Panc1 (cell line): ENCODE measurements around the gene NFX1. TPM values are rescaled to one million over a fixed set of nuclear protein-coding genes. Genes with fewer than 3 reads are reported as not detected.

Source experiments
- ATAC-seq: fragments of 200-7000 bp; cut with Tn5 transposase; 2 replicates; pipeline ENCODE4 v1.9.1; 2020; ENCODE audit warnings: mild to moderate bottlenecking, moderate library complexity
- Bru-seq: library from RNA; stranded (reverse); fragments of 400-500 nt; gene quantifications from one replicate; lab custom pipeline; 2021; lab: Mats Ljungman, UMichigan
- BruChase-seq, 2 experiments: library from RNA; stranded (reverse); fragments of 400-500 nt; gene quantifications; one replicate each; lab custom pipeline; 2021; lab: Mats Ljungman, UMichigan
- BruUV-seq: library from RNA; stranded (reverse); fragments of 400-500 nt; replicated peaks from 2 replicates; lab custom pipeline; 2021; lab: Mats Ljungman, UMichigan
- CTCF ChIA-PET: fragments of 300-600 bp; sonication (Branson Sonifier 250); formaldehyde crosslinking; loops from one replicate; lab custom pipeline; 2022; ENCODE audit warnings: antibody characterized with exemption; lab: Charles Lee
- POLR2A ChIA-PET: fragments of 300-600 bp; sonication (Branson Sonifier 250); formaldehyde crosslinking; loops from one replicate; lab custom pipeline; 2022; ENCODE audit warnings: antibody characterized with exemption; lab: Charles Lee
- DNase-seq: peaks from one replicate; pipeline ENCODE4 v3.0.0-alpha.2; 2010; ENCODE audit warnings: low read depth, low spot score
- H3K27ac ChIP-seq: 2 replicates; pipeline ENCODE4 v1.5.1; 2011; ENCODE audit warnings: mild to moderate bottlenecking, low read length, inconsistent platforms
- H3K27me3 ChIP-seq: fragments of 200-500 bp; sonication (Bioruptor generic); 2 replicates; pipeline ENCODE4 v1.6.0; 2014; ENCODE audit warnings: low read length, inconsistent platforms; ENCODE audit not compliant: control insufficient read depth, insufficient read depth
- H3K36me3 ChIP-seq: fragments of 200-500 bp; sonication (Bioruptor generic); 2 replicates; pipeline ENCODE4 v1.5.1; 2014; ENCODE audit warnings: inconsistent platforms, mild to moderate bottlenecking, low read length, moderate library complexity; ENCODE audit not compliant: control insufficient read depth, insufficient read depth
- H3K4me1 ChIP-seq: 2 replicates; pipeline ENCODE4 v1.5.1; 2011; ENCODE audit warnings: inconsistent platforms, mild to moderate bottlenecking, low read length, moderate library complexity; ENCODE audit not compliant: control insufficient read depth, insufficient read depth
- H3K4me3 ChIP-seq, 2 experiments: 2 replicates each; pipeline ENCODE4 v1.5.1; 2011 to 2012; ENCODE audit warnings: low read depth in 2 of 2, low read length in 2 of 2, mild to moderate bottlenecking in 2 of 2, inconsistent platforms in 1 of 2, moderate library complexity in 1 of 2
- H3K9me3 ChIP-seq: fragments of 200-500 bp; sonication (Bioruptor generic); 2 replicates; pipeline ENCODE4 v1.5.1; 2014; ENCODE audit warnings: low read depth, mild to moderate bottlenecking, inconsistent platforms, low read length, moderate library complexity; ENCODE audit not compliant: control insufficient read depth, insufficient read depth
- POLR2AphosphoS5 ChIP-seq: IDR thresholded peaks from 2 replicates; pipeline ENCODE4 v1.6.1; 2012; ENCODE audit warnings: mild to moderate bottlenecking, low read depth, low read length, moderate library complexity
- SIN3A ChIP-seq: IDR thresholded peaks from 2 replicates; pipeline ENCODE4 v1.6.1; 2012; ENCODE audit warnings: low read depth, mild to moderate bottlenecking, low read length, moderate library complexity, borderline replicate concordance; ENCODE audit not compliant: insufficient read depth
- TCF7L2 ChIP-seq: IDR thresholded peaks from 2 replicates; pipeline ENCODE4 v1.6.1; 2011; ENCODE audit warnings: mild to moderate bottlenecking, low read depth, low read length, inconsistent platforms
- in situ Hi-C: cut with HindIII; loops from 2 replicates; pipeline ENCODE4 v1.10.0; 2016; ENCODE audit warnings: low sequenced_read_pairs, low pct_unique_long_range_greater_than_20kb
- intact Hi-C: fragments of 100-400 bp; cut with micrococcal nuclease; formaldehyde crosslinking; loops from one replicate; pipeline ENCODE4 v1.10.0; 2022; ENCODE audit not compliant: unreplicated experiment
- long read RNA-seq: library from polyadenylated mRNA; unstranded; transcript quantifications from one replicate; pipeline ENCODE4 v2.0.0, GENCODE V29; 2021; ENCODE audit not compliant: unreplicated experiment
- polyA plus RNA-seq: library from polyadenylated mRNA; unstranded; fragments of >200 nt; gene quantifications from one replicate; pipeline ENCODE4 v1.2.1, GENCODE V29; 2012; ENCODE audit warnings: missing spikeins; ENCODE audit not compliant: insufficient read length
- total RNA-seq: library from RNA; stranded (reverse); gene quantifications from one replicate; pipeline ENCODE4 v1.2.1, GENCODE V29; 2021; ENCODE audit not compliant: unreplicated experiment
- TF ChIP-seq, protein P1 (sequence below), 2 experiments: IDR thresholded peaks; 2 replicates each; pipeline ENCODE4 v1.6.1; 2011 to 2012; ENCODE audit warnings: low read depth in 2 of 2, control low read depth in 1 of 2, low read length in 1 of 2, mild to moderate bottlenecking in 1 of 2, moderate library complexity in 1 of 2; ENCODE audit not compliant: insufficient read depth in 1 of 2
- TF ChIP-seq, protein P2 (sequence below): fragments of 450-650 bp; IDR thresholded peaks from 2 replicates; pipeline ENCODE4 v1.5.1; 2017; ENCODE audit warnings: mild to moderate bottlenecking

The NFX1 gene
- total RNA-seq (38.1 TPM), Bru-seq, nascent RNA (percentile 89 among the genes with signal in this experiment), BruChase-seq, experiment 1, labeled RNA remaining after a 2-hour chase (percentile 85 among the genes with signal in this experiment), BruChase-seq, experiment 2, labeled RNA remaining after a 6-hour chase (percentile 78 among the genes with signal in this experiment)
- 21.8 TPM for polyA plus RNA-seq
- long read RNA-seq, full-length matches to known transcripts: 38 of 88 reads
- long read RNA-seq, partial matches to known transcripts: 19 of 88 reads
- long read RNA-seq, other reads (novel, unspliced or antisense): 31 of 88 reads

DNA sequence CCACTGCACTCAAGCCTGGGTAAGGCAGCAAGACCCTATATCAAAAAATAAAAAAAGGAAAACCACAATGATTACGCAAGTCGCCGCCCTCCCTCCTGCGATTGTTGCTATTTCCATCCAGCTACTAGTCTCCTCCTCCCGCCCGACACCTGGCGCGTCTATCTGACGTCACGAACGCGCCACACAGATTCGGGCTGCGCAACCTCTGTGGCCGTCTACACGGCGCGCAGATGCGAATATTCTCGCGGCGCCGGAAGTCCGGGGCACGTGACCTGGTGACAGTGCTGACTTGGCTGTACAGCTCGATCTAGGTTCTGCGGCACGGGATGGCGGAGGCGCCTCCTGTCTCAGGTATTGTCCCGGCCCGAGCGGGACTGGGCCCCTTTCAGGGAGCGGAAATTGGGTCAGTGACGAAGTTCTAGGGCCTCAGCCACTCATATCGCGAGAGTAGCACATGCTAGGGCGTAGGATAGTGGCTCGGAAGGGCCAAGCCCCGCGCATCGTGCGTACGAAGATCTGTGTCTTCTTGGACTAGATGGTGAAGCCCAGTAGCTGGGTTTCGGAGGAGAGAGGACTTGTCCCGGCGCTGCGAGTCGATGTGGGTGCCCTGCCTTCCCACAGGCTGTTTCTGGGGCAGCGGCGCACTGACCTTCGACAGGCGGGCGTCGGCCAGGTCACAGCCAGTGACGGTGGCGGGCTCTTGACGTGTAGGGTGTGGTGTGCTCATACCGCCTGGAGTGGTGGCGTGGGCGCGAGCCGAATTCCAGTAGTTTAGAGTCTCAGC lies at the start of gene NFX1:
Gene NFX1, plus strand, starts transcription at position 270 of the 784 bp plus-strand sequence. Its CDS starts 57 bp downstream, at position 327.
- no peaks in the 10 kb centered on the region for H3K27me3 ChIP-seq
- ChIA-PET POLR2A (interaction anchor here (0.5 to 0.7 kb wide), 7 partner anchors 12 to 183 kb away, joined by 3 to 18 read pairs (median 5); partner anchors contain the start of gene NOL6), CTCF (interaction anchor here (0.6 to 0.7 kb wide), 3 partner anchors 157 to 183 kb away, joined by 5 to 20 read pairs (median 11); partner anchors contain the start of genes AQP3 and NOL6)
- H3K27ac ChIP-seq: peak within 1 kb of the TSS; percentile 99
- H3K4me1 ChIP-seq: peaks cover 30% of the 10 kb centered on the region
- no TSS peak for BruUV-seq
- no peaks in the 10 kb centered on the region for H3K9me3 ChIP-seq
- intact Hi-C loops: no loop called here
- peak; percentile 97 for ATAC-seq
- in situ Hi-C loops: no loop called here
- TF ChIP-seq SIN3A (peak; percentile 88), POLR2AphosphoS5 (peak; percentile 98), TCF7L2 (peak; percentile 31; the same call in 1 of the 2 replicates)
- TF ChIP-seq, protein P1, sequence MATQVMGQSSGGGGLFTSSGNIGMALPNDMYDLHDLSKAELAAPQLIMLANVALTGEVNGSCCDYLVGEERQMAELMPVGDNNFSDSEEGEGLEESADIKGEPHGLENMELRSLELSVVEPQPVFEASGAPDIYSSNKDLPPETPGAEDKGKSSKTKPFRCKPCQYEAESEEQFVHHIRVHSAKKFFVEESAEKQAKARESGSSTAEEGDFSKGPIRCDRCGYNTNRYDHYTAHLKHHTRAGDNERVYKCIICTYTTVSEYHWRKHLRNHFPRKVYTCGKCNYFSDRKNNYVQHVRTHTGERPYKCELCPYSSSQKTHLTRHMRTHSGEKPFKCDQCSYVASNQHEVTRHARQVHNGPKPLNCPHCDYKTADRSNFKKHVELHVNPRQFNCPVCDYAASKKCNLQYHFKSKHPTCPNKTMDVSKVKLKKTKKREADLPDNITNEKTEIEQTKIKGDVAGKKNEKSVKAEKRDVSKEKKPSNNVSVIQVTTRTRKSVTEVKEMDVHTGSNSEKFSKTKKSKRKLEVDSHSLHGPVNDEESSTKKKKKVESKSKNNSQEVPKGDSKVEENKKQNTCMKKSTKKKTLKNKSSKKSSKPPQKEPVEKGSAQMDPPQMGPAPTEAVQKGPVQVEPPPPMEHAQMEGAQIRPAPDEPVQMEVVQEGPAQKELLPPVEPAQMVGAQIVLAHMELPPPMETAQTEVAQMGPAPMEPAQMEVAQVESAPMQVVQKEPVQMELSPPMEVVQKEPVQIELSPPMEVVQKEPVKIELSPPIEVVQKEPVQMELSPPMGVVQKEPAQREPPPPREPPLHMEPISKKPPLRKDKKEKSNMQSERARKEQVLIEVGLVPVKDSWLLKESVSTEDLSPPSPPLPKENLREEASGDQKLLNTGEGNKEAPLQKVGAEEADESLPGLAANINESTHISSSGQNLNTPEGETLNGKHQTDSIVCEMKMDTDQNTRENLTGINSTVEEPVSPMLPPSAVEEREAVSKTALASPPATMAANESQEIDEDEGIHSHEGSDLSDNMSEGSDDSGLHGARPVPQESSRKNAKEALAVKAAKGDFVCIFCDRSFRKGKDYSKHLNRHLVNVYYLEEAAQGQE (IDR thresholded peaks at IDR 0.05; ENCODE audit: insufficient read depth in 1 of 2, low read depth in 2 of 2, low read length in 1 of 2): peak in 1 of 2 experiments; percentile 59; a peak in 1 of 4 replicates
- TF ChIP-seq, protein P2, sequence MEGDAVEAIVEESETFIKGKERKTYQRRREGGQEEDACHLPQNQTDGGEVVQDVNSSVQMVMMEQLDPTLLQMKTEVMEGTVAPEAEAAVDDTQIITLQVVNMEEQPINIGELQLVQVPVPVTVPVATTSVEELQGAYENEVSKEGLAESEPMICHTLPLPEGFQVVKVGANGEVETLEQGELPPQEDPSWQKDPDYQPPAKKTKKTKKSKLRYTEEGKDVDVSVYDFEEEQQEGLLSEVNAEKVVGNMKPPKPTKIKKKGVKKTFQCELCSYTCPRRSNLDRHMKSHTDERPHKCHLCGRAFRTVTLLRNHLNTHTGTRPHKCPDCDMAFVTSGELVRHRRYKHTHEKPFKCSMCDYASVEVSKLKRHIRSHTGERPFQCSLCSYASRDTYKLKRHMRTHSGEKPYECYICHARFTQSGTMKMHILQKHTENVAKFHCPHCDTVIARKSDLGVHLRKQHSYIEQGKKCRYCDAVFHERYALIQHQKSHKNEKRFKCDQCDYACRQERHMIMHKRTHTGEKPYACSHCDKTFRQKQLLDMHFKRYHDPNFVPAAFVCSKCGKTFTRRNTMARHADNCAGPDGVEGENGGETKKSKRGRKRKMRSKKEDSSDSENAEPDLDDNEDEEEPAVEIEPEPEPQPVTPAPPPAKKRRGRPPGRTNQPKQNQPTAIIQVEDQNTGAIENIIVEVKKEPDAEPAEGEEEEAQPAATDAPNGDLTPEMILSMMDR: no peak
- H3K36me3 ChIP-seq: peaks cover 18% of the 10 kb centered on the region; the same call in 1 of the 2 replicates
- peak; percentile 93 for DNase-seq
- H3K4me3 ChIP-seq: peak within 1 kb of the TSS; percentile 60 to 91

DNA sequence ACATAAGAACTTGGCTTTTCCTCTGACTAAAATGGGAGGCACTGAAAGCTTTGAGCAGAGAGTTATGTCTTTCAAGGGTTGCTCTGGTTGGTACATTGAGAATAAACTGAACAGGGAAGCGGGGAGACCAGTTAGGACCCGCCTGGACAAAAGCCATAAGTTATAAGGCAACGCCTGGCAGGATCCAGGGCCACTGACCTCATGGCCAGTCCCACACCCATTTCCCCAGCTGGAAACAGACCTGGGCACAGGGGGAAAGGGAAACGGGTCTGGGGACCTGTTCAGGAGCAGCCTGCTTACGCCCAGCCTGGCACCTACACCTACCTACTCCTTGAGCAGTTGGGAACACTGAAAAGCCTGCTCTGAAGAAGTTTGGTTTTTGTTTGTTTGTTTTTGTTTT lies 49.0 kb upstream of the NFX1 start:
- ATAC-seq: no peak
- in situ Hi-C loops: no loop called here
- intact Hi-C loops: no loop called here

More for the DNA sequence above, 49.0 kb upstream of the NFX1 start:
- Histone ChIP-seq H3K4me1 (no peaks in the 10 kb centered on the region), H3K27me3 (no peaks in the 10 kb centered on the region), H3K27ac (no peak overlapping the region), H3K4me3 (no peak overlapping the region), H3K36me3 (no peaks in the 10 kb centered on the region), H3K9me3 (no peaks in the 10 kb centered on the region)
- no TSS peak for BruUV-seq
- no peak for DNase-seq
- POLR2A ChIA-PET: interaction anchor here (0.6 kb wide), 1 partner anchor 862 kb away, joined by 15 read pairs; no protein-coding TSS in a partner anchor
- CTCF ChIA-PET: no interaction called here
- TF ChIP-seq TCF7L2: no peak
- TF ChIP-seq POLR2AphosphoS5: no peak
